D721Med (cell line): ENCODE measurements around the gene TMEM14A.
A peak's percentile ranks its signal among the peaks of the same experiment; 100 is the strongest.
"Not testable (repeated sequence)": the region's sequence is repeated elsewhere in the genome, so short reads cannot be mapped to it uniquely, and the experiment has no call there.

ENCODE experiments used
- DNase-seq: peaks from one replicate; pipeline ENCODE4 v3.0.0; 2011; ENCODE audit warnings: low spot score; ENCODE audit not compliant: insufficient read length
- FAIRE-seq: peaks from 2 replicates; lab custom pipeline; 2011; peaks lifted over from hg19 to GRCh38; lab: Jason Lieb, UNC
- CTCF ChIP-seq: IDR thresholded peaks from 2 replicates; pipeline ENCODE4 v1.5.1; 2012; ENCODE audit warnings: mild to moderate bottlenecking, control low read depth; ENCODE audit not compliant: insufficient read depth; ENCODE audit errors: missing control alignments

TMEM14A gene

GRCh38 chr6:52654592-52654991, 16.3 kb upstream of the TMEM14A start:
- TF ChIP-seq CTCF = no peak
- no peak for DNase-seq
- FAIRE-seq = no peak

- not testable (repeated sequence) for FAIRE-seq, DNase-seq
Measured at GRCh38 chr6:52655941-52656340, 15.0 kb upstream of the TMEM14A start.

GRCh38 chr6:52657870-52658269, 13.0 kb upstream of the TMEM14A start:
- DNase-seq (no peak), FAIRE-seq (no peak)
- TF ChIP-seq CTCF = no peak

- TF ChIP-seq CTCF = no peak
- FAIRE-seq (no peak), DNase-seq (no peak)
Measured at GRCh38 chr6:52661551-52661950, 9.4 kb upstream of the TMEM14A start.

GRCh38 chr6:52662031-52662430, 8.9 kb upstream of the TMEM14A start:
- TF ChIP-seq CTCF = no peak
- FAIRE-seq (no peak), DNase-seq (no peak)

GRCh38 chr6:52663120-52663935, 7.6 kb upstream of the TMEM14A start:
- peak; percentile 88 for TF ChIP-seq CTCF
- FAIRE-seq = no peak
- DNase-seq = peak; percentile 22

- no peak for TF ChIP-seq CTCF
- FAIRE-seq (no peak), DNase-seq (no peak)
Measured at GRCh38 chr6:52663936-52664185, 7.1 kb upstream of the TMEM14A start.
